CD14-positive monocyte (primary cell): ENCODE measurements around the gene LCA5. TPM values are rescaled to one million over a fixed set of nuclear protein-coding genes. Genes with fewer than 3 reads are reported as not detected.

Experiments
- DNase-seq, 3 donors: peaks; one replicate each; pipeline ENCODE4 v3.0.0-alpha.2; 2011 to 2022
- H2AFZ ChIP-seq: 2 replicates; pipeline ENCODE4 v1.6.0; 2012; ENCODE audit warnings: mild to moderate bottlenecking, low read depth, low read length, inconsistent platforms; ENCODE audit not compliant: insufficient read depth, poor library complexity, severe bottlenecking
- H3K27ac ChIP-seq, 2 donors: 1 replicate in 1 of 2; 2 replicates in 1 of 2; pipeline ENCODE4 v1.5.1; 2012 to 2013; ENCODE audit warnings: low read length in 2 of 2, control low read depth in 1 of 2, inconsistent platforms in 1 of 2, low read depth in 1 of 2, mild to moderate bottlenecking in 1 of 2
- H3K27me3 ChIP-seq, 2 donors: one replicate each; pipeline versions ENCODE4 v1.6.0 to v1.6.1; 2011 to 2013; ENCODE audit warnings: low read length in 2 of 2; ENCODE audit not compliant: control insufficient read depth in 2 of 2, insufficient read depth in 2 of 2
- H3K36me3 ChIP-seq, 2 donors: replicated peaks in 1 of 2; 1 replicate in 1 of 2; 2 replicates in 1 of 2; pipeline versions ENCODE4 v1.5.1 to v1.6.1; 2012 to 2013; ENCODE audit warnings: low read length in 2 of 2, control low read depth in 1 of 2, inconsistent platforms in 1 of 2, mild to moderate bottlenecking in 1 of 2; ENCODE audit not compliant: insufficient read depth in 2 of 2, control insufficient read depth in 1 of 2
- H3K4me1 ChIP-seq, 2 donors: 1 replicate in 1 of 2; 2 replicates in 1 of 2; pipeline versions ENCODE4 v1.5.1 to v1.6.1; 2012 to 2013; ENCODE audit warnings: low read length in 2 of 2, control low read depth in 1 of 2, inconsistent platforms in 1 of 2, mild to moderate bottlenecking in 1 of 2, moderate library complexity in 1 of 2; ENCODE audit not compliant: insufficient read depth in 2 of 2, control insufficient read depth in 1 of 2
- H3K4me2 ChIP-seq: replicated peaks from 2 replicates; pipeline ENCODE3; 2012; ENCODE audit warnings: low read length, moderate library complexity, mild to moderate bottlenecking; ENCODE audit not compliant: poor library complexity, severe bottlenecking; ENCODE audit errors: extremely low read depth
- H3K4me3 ChIP-seq, 3 experiments: fragments of 200-600 bp in 1 of 3; sonication (generic) in 1 of 3; replicated peaks in 1 of 3; 1 replicate in 2 of 3; 2 replicates in 1 of 3; pipeline ENCODE4 v1.5.1; 2011 to 2013; ENCODE audit warnings: low read length in 3 of 3, mild to moderate bottlenecking in 3 of 3, control low read depth in 2 of 3, low read depth in 2 of 3, inconsistent platforms in 1 of 3, moderate library complexity in 1 of 3
- H3K79me2 ChIP-seq: 2 replicates; pipeline ENCODE4 v1.6.0; 2012; ENCODE audit warnings: mild to moderate bottlenecking, control low read depth, inconsistent platforms, low read length, moderate library complexity; ENCODE audit not compliant: insufficient read depth
- H3K9ac ChIP-seq: 2 replicates; pipeline ENCODE4 v1.6.0; 2017; ENCODE audit warnings: low read length, mild to moderate bottlenecking; ENCODE audit not compliant: insufficient read depth, poor library complexity, severe bottlenecking
- H3K9me3 ChIP-seq, 2 donors: replicated peaks in 1 of 2; 1 replicate in 1 of 2; 2 replicates in 1 of 2; pipeline versions ENCODE4 v1.5.1 to v1.6.1; 2012 to 2013; ENCODE audit warnings: low read length in 2 of 2, control low read depth in 1 of 2; ENCODE audit not compliant: control insufficient read depth in 1 of 2, insufficient read depth in 1 of 2
- H4K20me1 ChIP-seq: 2 replicates; pipeline ENCODE4 v1.6.0; 2012; ENCODE audit warnings: mild to moderate bottlenecking, low read length, control low read depth, moderate library complexity; ENCODE audit not compliant: insufficient read depth
- H3K27ac Mint-ChIP-seq, 7 donors: one replicate each; pipeline ENCODE4 v1.8.0; 2020; ENCODE audit warnings: mild to moderate bottlenecking in 7 of 7, mixed read lengths in 7 of 7, moderate library complexity in 6 of 7, inconsistent platforms in 2 of 7
- H3K27me3 Mint-ChIP-seq, 3 donors: one replicate each; pipeline ENCODE4 v1.8.0; 2021 to 2022; ENCODE audit warnings: low read depth in 3 of 3, mild to moderate bottlenecking in 3 of 3, mixed read lengths in 3 of 3, moderate library complexity in 3 of 3, inconsistent platforms in 1 of 3
- H3K36me3 Mint-ChIP-seq, 2 donors: one replicate each; pipeline ENCODE4 v1.8.0; 2020; ENCODE audit warnings: mixed read lengths in 2 of 2, inconsistent platforms in 1 of 2, mild to moderate bottlenecking in 1 of 2
- H3K4me1 Mint-ChIP-seq: one replicate; pipeline ENCODE4 v1.8.0; 2020; ENCODE audit warnings: mild to moderate bottlenecking, mixed read lengths
- H3K4me3 Mint-ChIP-seq, 2 donors: one replicate each; pipeline ENCODE4 v1.8.0; 2020; ENCODE audit warnings: mild to moderate bottlenecking in 2 of 2, mixed read lengths in 2 of 2, moderate library complexity in 1 of 2
- H3K9me3 Mint-ChIP-seq, 7 donors: one replicate each; pipeline ENCODE4 v1.8.0; 2020 to 2022; ENCODE audit warnings: mixed read lengths in 7 of 7, mild to moderate bottlenecking in 6 of 7, moderate library complexity in 6 of 7, inconsistent platforms in 2 of 7
- CTCF ChIP-seq: fragments of 200-600 bp; IDR thresholded peaks from one replicate; pipeline ENCODE4 v1.8.0; 2022; ENCODE audit warnings: antibody characterized with exemption, mild to moderate bottlenecking
- WGBS: methylation state at CpG from one replicate; pipeline ENCODE4 v1.1.5; 2013; ENCODE audit warnings: missing lambda C conversion rate; ENCODE audit not compliant: insufficient coverage; 5-methylcytosine and 5-hydroxymethylcytosine counted together
- intact Hi-C, 2 donors: fragments of 100-400 bp; cut with micrococcal nuclease; formaldehyde crosslinking; loops; one replicate each; pipeline versions ENCODE4 v1.15.0 to v1.15.1; 2023
- polyA minus RNA-seq: library from RNA; depleted of rRNA, polyadenylated mRNA; stranded (reverse); fragments of >200 nt; gene quantifications from 2 replicates; pipeline ENCODE4 v1.2.3, GENCODE V29; 2012
- polyA plus RNA-seq, 3 donors: library from polyadenylated mRNA; depleted of rRNA in 1 of 3; unstranded in 2 of 3; stranded (reverse) in 1 of 3; fragments of 300-500 nt in 2 of 3; fragments of >200 nt in 1 of 3; fragmentation: Illumina TruSeq in 2 of 3; gene quantifications; 1 replicate in 2 of 3; 2 replicates in 1 of 3; pipeline ENCODE4 v1.2.3, GENCODE V29; 2012 to 2021
- total RNA-seq, 12 experiments: library from RNA in 1 of 12; stranded (reverse) in 1 of 12; fragments of 120-200 nt in 1 of 12; gene quantifications; one replicate each; pipeline ENCODE4 v1.2.4 and lab custom pipeline; 2013 to 2026; ENCODE audit warnings: mixed read lengths in 6 of 12, inconsistent platforms in 1 of 12

LCA5 gene
- total RNA-seq (2013) = 0.10 TPM
- polyA plus RNA-seq (under 1 TPM in 1 of 3 donors, not detected in 2; 0.08 TPM), polyA minus RNA-seq (not detected in 2 replicates), total RNA-seq (lab: John Stamatoyannopoulos, UW) (0.25 to 9.5 (median 0.86) reads per million in 11 experiments)

DNA sequence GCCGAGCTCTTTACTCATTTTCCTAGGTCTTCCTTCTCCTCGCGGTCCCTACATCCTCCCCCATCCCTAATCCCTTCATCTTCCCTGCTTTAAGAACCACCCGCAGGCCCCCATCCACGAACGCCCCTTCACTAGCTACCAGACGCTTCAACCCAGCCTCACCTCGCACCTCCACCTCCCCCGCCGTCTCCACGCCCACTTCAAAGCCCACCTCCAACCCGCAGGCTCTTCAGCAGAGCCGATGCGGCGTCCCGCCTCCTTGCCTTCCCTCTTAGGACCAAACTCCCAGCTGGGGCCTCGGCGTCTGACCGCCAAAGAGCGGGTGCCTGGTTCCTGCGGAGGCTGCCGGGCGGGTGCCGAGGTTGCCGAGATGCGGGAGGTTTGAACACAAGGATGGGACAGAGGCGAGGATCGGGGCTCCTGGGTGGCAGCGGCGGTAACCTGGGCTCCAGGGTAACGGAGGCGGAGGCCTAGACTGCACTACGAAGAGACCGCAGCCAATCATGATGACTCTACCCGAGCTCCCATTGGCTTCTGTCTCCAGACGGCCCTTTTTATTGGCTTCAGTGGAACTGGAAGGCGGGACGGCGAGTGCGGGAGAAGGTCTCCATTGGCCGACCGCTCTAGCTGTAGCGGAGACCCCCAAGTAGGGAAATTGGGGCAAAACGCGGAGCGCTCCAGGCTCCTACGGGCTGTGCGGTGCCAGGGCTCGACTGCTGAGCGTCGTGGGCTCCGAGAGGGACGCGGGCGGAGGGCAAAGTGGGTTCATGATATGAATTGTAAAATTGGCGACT, at the start of gene LCA5:
TSS of gene LCA5 (minus strand) at position 477 of the 794 bp plus-strand sequence. CDS start 18,536 bp downstream, outside the sequence.
- Mint-ChIP-seq H3K4me1 (no peaks in the 10 kb centered on the region), H3K9me3 (no peaks in the 10 kb centered on the region), H3K36me3 (no peaks in the 10 kb centered on the region), H3K4me3 (no peak within 1 kb of the TSS), H3K27ac (no peak within 1 kb of the TSS), H3K27me3 (peaks cover 3 to 8% (median 6%) of the 10 kb centered on the region in 3 donors)
- Histone ChIP-seq H3K9me3 (no peaks in the 10 kb centered on the region), H3K27ac (peak within 1 kb of the TSS; percentile 13 to 71), H2AFZ (peak within 1 kb of the TSS; percentile 100), H3K4me3 (peak within 1 kb of the TSS; percentile 55 to 94 (median 63)), H3K36me3 (no peaks in the 10 kb centered on the region), H3K9ac (peak within 1 kb of the TSS; percentile 74), H3K4me2 (peak within 1 kb of the TSS; percentile 98), H3K79me2 (no peaks in the 10 kb centered on the region), H3K4me1 (peaks cover 10 to 23% of the 10 kb centered on the region in 2 donors), H3K27me3 (peaks cover 0 to 8% of the 10 kb centered on the region in 2 donors), H4K20me1 (no peaks in the 10 kb centered on the region)
- no peak for TF ChIP-seq CTCF
- intact Hi-C loops = loop anchor here in 1 of 2 donors (5.0 to 10.0 kb wide), 2 partner anchors 305 to 462 kb away; partner anchors contain the start of genes HMGN3 and PHIP
- WGBS = 1% methylated on average over 48 of the region's 56 CpGs
- DNase-seq = peak; percentile 77 to 93 (median 86)

GRCh38 chr6:79586548-79586947, 49.3 kb upstream of the LCA5 start:
- no peaks in the 10 kb centered on the region for H3K36me3 Mint-ChIP-seq
- Histone ChIP-seq H3K4me3 (no peak overlapping the region), H3K27ac (no peak overlapping the region), H4K20me1 (no peaks in the 10 kb centered on the region), H3K4me2 (no peak overlapping the region), H3K9ac (no peak overlapping the region), H3K36me3 (no peaks in the 10 kb centered on the region), H3K27me3 (no peaks in the 10 kb centered on the region), H3K9me3 (no peaks in the 10 kb centered on the region), H3K4me1 (no peaks in the 10 kb centered on the region), H3K79me2 (no peaks in the 10 kb centered on the region), H2AFZ (no peak overlapping the region)
- no peak overlapping the region for H3K4me3 Mint-ChIP-seq
- no peak for DNase-seq
- H3K27ac Mint-ChIP-seq = no peak overlapping the region
- intact Hi-C loops = no loop called here
- peaks cover 0 to 2% (median 0%) of the 10 kb centered on the region in 3 donors for H3K27me3 Mint-ChIP-seq
- H3K4me1 Mint-ChIP-seq = no peaks in the 10 kb centered on the region
- peaks cover 0 to 12% (median 7%) of the 10 kb centered on the region in 7 donors for H3K9me3 Mint-ChIP-seq
- peak; percentile 44 for TF ChIP-seq CTCF
